Colonic mucosa (tissue), 4 donors: ENCODE data around the gene CGB8. TPM values are rescaled to one million over a fixed set of nuclear protein-coding genes. Genes with fewer than 3 reads are reported as not detected.

ENCODE experiments used
- DNase-seq: peaks from one replicate; pipeline ENCODE4 v3.0.0-alpha.2; 2020
- H3K27ac ChIP-seq: fragments of 200-600 bp; one replicate; pipeline ENCODE4 v1.8.0; 2021
- H3K27me3 ChIP-seq: fragments of 200-600 bp; one replicate; pipeline ENCODE4 v1.8.0; 2021
- H3K36me3 ChIP-seq: fragments of 200-600 bp; one replicate; pipeline ENCODE4 v1.8.0; 2021
- H3K4me1 ChIP-seq: fragments of 200-600 bp; one replicate; pipeline ENCODE4 v1.8.0; 2021; ENCODE audit warnings: mild to moderate bottlenecking
- H3K4me3 ChIP-seq: fragments of 200-600 bp; one replicate; pipeline ENCODE4 v1.8.0; 2021
- H3K9ac ChIP-seq, 2 donors: one replicate each; pipeline ENCODE4 v1.7.0; 2013; ENCODE audit warnings: control low read depth in 2 of 2, low read depth in 2 of 2, low read length in 2 of 2
- H3K9me3 ChIP-seq: fragments of 200-600 bp; one replicate; pipeline ENCODE4 v1.8.0; 2021
- intact Hi-C: fragments of 100-400 bp; cut with DNase I; formaldehyde crosslinking; loops from one replicate; pipeline ENCODE4 v1.14.1; 2022
- microRNA-seq: library from miRNA; unstranded; fragments of <30 nt; microRNA quantifications from one replicate; pipeline ENCODE4, GENCODE V29; 2019
- total RNA-seq, 2 donors: library from RNA; stranded (reverse); fragmentation: NEBNext Ultra II Directional in 1 of 2; extraction: Animal tissue kit (Norgen Biotek cat#: 25700) in 1 of 2; gene quantifications; one replicate each; pipeline ENCODE4 v1.2.1, GENCODE V29; 2021
- TF ChIP-seq, protein P1 (sequence below): fragments of 200-600 bp; IDR thresholded peaks from one replicate; pipeline ENCODE4 v1.8.0; 2022; ENCODE audit warnings: antibody characterized with exemption, mild to moderate bottlenecking
- donor health status: healthy.
- donor health status: DM: no; HTN: no; CAD: no.
- donor health status: DM: no; HTN: no; CAD: no.

CGB8 gene
- total RNA-seq, 2 donors from 2014 or later = not detected

DNA sequence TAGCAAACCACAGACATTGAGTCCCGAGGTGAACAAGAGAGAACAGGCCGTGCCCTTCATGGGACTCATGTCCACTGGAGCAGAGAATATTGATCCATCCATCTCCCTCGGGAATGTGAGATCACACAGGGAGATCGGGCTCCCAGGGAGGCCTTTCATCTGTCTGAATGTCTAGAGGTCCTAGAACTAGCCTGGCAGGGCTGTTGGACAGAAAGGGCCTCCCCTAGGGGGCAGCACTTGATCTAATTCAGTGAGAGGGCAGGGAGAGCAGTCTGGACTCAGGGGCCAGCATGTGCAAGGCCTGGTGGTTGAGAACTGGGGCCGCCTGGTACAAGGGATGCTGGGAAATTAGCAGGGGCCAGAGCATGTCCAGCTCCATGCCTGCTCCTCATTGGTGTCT is 50.9 kb downstream of the CGB8 start:
- TF ChIP-seq, protein P1, sequence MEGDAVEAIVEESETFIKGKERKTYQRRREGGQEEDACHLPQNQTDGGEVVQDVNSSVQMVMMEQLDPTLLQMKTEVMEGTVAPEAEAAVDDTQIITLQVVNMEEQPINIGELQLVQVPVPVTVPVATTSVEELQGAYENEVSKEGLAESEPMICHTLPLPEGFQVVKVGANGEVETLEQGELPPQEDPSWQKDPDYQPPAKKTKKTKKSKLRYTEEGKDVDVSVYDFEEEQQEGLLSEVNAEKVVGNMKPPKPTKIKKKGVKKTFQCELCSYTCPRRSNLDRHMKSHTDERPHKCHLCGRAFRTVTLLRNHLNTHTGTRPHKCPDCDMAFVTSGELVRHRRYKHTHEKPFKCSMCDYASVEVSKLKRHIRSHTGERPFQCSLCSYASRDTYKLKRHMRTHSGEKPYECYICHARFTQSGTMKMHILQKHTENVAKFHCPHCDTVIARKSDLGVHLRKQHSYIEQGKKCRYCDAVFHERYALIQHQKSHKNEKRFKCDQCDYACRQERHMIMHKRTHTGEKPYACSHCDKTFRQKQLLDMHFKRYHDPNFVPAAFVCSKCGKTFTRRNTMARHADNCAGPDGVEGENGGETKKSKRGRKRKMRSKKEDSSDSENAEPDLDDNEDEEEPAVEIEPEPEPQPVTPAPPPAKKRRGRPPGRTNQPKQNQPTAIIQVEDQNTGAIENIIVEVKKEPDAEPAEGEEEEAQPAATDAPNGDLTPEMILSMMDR = peak; percentile 41
- Histone ChIP-seq H3K9me3 (no peaks in the 10 kb centered on the region), H3K4me3 (no peak overlapping the region), H3K4me1 (no peaks in the 10 kb centered on the region), H3K27me3 (no peaks in the 10 kb centered on the region), H3K36me3 (no peaks in the 10 kb centered on the region), H3K9ac (no peak overlapping the region), H3K27ac (no peak overlapping the region)
- peak; percentile 76 for DNase-seq
- intact Hi-C loops = no loop called here

Small RNA genes lying within 50 kb of the gene (microRNA-seq; reads per million reads assigned to microRNA genes)
- not detected for gene MIR6798

Other genes starting within 250 kb of the CGB8 start
- gene BCAT2, start 238.1 kb downstream of the CGB8 start, total RNA-seq = 10 to 100 TPM; 74.8 to 85.5 TPM
- 1 to 10 TPM in 1 of 2 donors, under 1 TPM in 1; 0.79 to 2.8 TPM for gene HSD17B14, start 212.6 kb downstream of the CGB8 start, total RNA-seq
- gene PLEKHA4, start 180.5 kb downstream of the CGB8 start, total RNA-seq = 1 to 10 TPM; 5.6 to 6.6 TPM
- 10 to 100 TPM; 23.9 to 33.3 TPM for gene PPP1R15A, start 176.7 kb downstream of the CGB8 start, total RNA-seq
- gene TULP2, start 150.4 kb downstream of the CGB8 start, total RNA-seq = not detected
- gene NUCB1, start 148.8 kb downstream of the CGB8 start, total RNA-seq = 100 to 1,000 TPM; 180 to 184 TPM
- 1 to 10 TPM in 1 of 2 donors, not detected in 1; 1.5 TPM for gene DHDH, start 115.4 kb downstream of the CGB8 start, total RNA-seq
- 100 to 1,000 TPM; 144 to 223 TPM for gene BAX, start 94.2 kb downstream of the CGB8 start, total RNA-seq
- gene FTL, start 83.8 kb downstream of the CGB8 start, total RNA-seq = 1,000 to 10,000 TPM; 1,463 to 1,600 TPM
- 10 to 100 TPM; 48.8 to 54.7 TPM for gene GYS1, start 55.8 kb downstream of the CGB8 start, total RNA-seq
- gene RUVBL2, start 55.2 kb downstream of the CGB8 start, total RNA-seq = 100 to 1,000 TPM in 1 of 2 donors, 10 to 100 TPM in 1; 54.1 to 151 TPM
- not detected for gene LHB, start 32.0 kb downstream of the CGB8 start, total RNA-seq
- not detected for gene CGB3, start 24.8 kb downstream of the CGB8 start, total RNA-seq
- gene CGB2, start 17.2 kb downstream of the CGB8 start, total RNA-seq = not detected
- not detected for gene CGB1, start 12.2 kb downstream of the CGB8 start, total RNA-seq
- not detected for gene CGB5, start 5.3 kb downstream of the CGB8 start, total RNA-seq
- gene CGB7, start 8.6 kb upstream of the CGB8 start, total RNA-seq = not detected
- gene NTF4, start 15.7 kb upstream of the CGB8 start, total RNA-seq = not detected
- gene KCNA7, start 23.6 kb upstream of the CGB8 start, total RNA-seq = not detected
- gene SNRNP70, start 36.3 kb upstream of the CGB8 start, total RNA-seq = 100 to 1,000 TPM; 124 to 204 TPM
- gene LIN7B, start 65.3 kb upstream of the CGB8 start, total RNA-seq = 10 to 100 TPM; 11.8 to 14.6 TPM
- 1 to 10 TPM; 3.5 to 4.8 TPM for gene C19orf73, start 70.0 kb upstream of the CGB8 start, total RNA-seq
- 10 to 100 TPM; 27.5 to 36.3 TPM for gene PPFIA3, start 70.4 kb upstream of the CGB8 start, total RNA-seq
- 1 to 10 TPM in 1 of 2 donors, under 1 TPM in 1; 0.53 to 1.8 TPM for gene HRC, start 106.3 kb upstream of the CGB8 start, total RNA-seq
- 100 to 1,000 TPM; 175 to 307 TPM for gene TRPM4, start 108.7 kb upstream of the CGB8 start, total RNA-seq